GM12874 (cell line): ENCODE results near the gene SLC17A3.

Experiments
- CTCF ChIP-seq: IDR thresholded peaks from 2 replicates; pipeline ENCODE4 v1.5.1; 2011; ENCODE audit warnings: low read depth, mild to moderate bottlenecking, control low read depth, low read length, moderate library complexity; ENCODE audit not compliant: insufficient read depth

Gene SLC17A3

GRCh38 chr6:25888626-25889025 lies 14.6 kb upstream of the SLC17A3 start:
- TF ChIP-seq CTCF: no peak

- no peak for TF ChIP-seq CTCF
Measured at GRCh38 chr6:25886066-25886465, 12.0 kb upstream of the SLC17A3 start.

- no peak for TF ChIP-seq CTCF
Measured at GRCh38 chr6:25883991-25884390, 9.9 kb upstream of the SLC17A3 start.

- TF ChIP-seq CTCF: no peak
Measured at GRCh38 chr6:25883536-25883935, 9.5 kb upstream of the SLC17A3 start.

- no peak for TF ChIP-seq CTCF
Measured at GRCh38 chr6:25882051-25882496, 8.0 kb upstream of the SLC17A3 start.

GRCh38 chr6:25880601-25881000 lies 6.6 kb upstream of the SLC17A3 start:
- TF ChIP-seq CTCF: no peak

- no peak for TF ChIP-seq CTCF
Measured at GRCh38 chr6:25878721-25879322, 4.8 kb upstream of the SLC17A3 start.
